CD14-positive monocyte (primary cell): ENCODE data around the gene MEIS2. TPM values are rescaled to one million over a fixed set of nuclear protein-coding genes. Genes with fewer than 3 reads are reported as not detected.
"Not testable (repeated sequence)": the region's sequence is repeated elsewhere in the genome, so short reads cannot be mapped to it uniquely, and the experiment has no call there.

Experiments used
- DNase-seq, 3 donors: peaks; one replicate each; pipeline ENCODE4 v3.0.0-alpha.2; 2011 to 2022
- H2AFZ ChIP-seq: 2 replicates; pipeline ENCODE4 v1.6.0; 2012; ENCODE audit warnings: mild to moderate bottlenecking, low read depth, low read length, inconsistent platforms; ENCODE audit not compliant: insufficient read depth, poor library complexity, severe bottlenecking
- H3K27ac ChIP-seq, 2 donors: 1 replicate in 1 of 2; 2 replicates in 1 of 2; pipeline ENCODE4 v1.5.1; 2012 to 2013; ENCODE audit warnings: low read length in 2 of 2, control low read depth in 1 of 2, inconsistent platforms in 1 of 2, low read depth in 1 of 2, mild to moderate bottlenecking in 1 of 2
- H3K27me3 ChIP-seq, 2 donors: one replicate each; pipeline versions ENCODE4 v1.6.0 to v1.6.1; 2011 to 2013; ENCODE audit warnings: low read length in 2 of 2; ENCODE audit not compliant: control insufficient read depth in 2 of 2, insufficient read depth in 2 of 2
- H3K36me3 ChIP-seq, 2 donors: replicated peaks in 1 of 2; 1 replicate in 1 of 2; 2 replicates in 1 of 2; pipeline versions ENCODE4 v1.5.1 to v1.6.1; 2012 to 2013; ENCODE audit warnings: low read length in 2 of 2, control low read depth in 1 of 2, inconsistent platforms in 1 of 2, mild to moderate bottlenecking in 1 of 2; ENCODE audit not compliant: insufficient read depth in 2 of 2, control insufficient read depth in 1 of 2
- H3K4me1 ChIP-seq, 2 donors: 1 replicate in 1 of 2; 2 replicates in 1 of 2; pipeline versions ENCODE4 v1.5.1 to v1.6.1; 2012 to 2013; ENCODE audit warnings: low read length in 2 of 2, control low read depth in 1 of 2, inconsistent platforms in 1 of 2, mild to moderate bottlenecking in 1 of 2, moderate library complexity in 1 of 2; ENCODE audit not compliant: insufficient read depth in 2 of 2, control insufficient read depth in 1 of 2
- H3K4me2 ChIP-seq: replicated peaks from 2 replicates; pipeline ENCODE3; 2012; ENCODE audit warnings: low read length, moderate library complexity, mild to moderate bottlenecking; ENCODE audit not compliant: poor library complexity, severe bottlenecking; ENCODE audit errors: extremely low read depth
- H3K4me3 ChIP-seq, 3 experiments: fragments of 200-600 bp in 1 of 3; sonication (generic) in 1 of 3; replicated peaks in 1 of 3; 1 replicate in 2 of 3; 2 replicates in 1 of 3; pipeline ENCODE4 v1.5.1; 2011 to 2013; ENCODE audit warnings: low read length in 3 of 3, mild to moderate bottlenecking in 3 of 3, control low read depth in 2 of 3, low read depth in 2 of 3, inconsistent platforms in 1 of 3, moderate library complexity in 1 of 3
- H3K79me2 ChIP-seq: 2 replicates; pipeline ENCODE4 v1.6.0; 2012; ENCODE audit warnings: mild to moderate bottlenecking, control low read depth, inconsistent platforms, low read length, moderate library complexity; ENCODE audit not compliant: insufficient read depth
- H3K9ac ChIP-seq: 2 replicates; pipeline ENCODE4 v1.6.0; 2017; ENCODE audit warnings: low read length, mild to moderate bottlenecking; ENCODE audit not compliant: insufficient read depth, poor library complexity, severe bottlenecking
- H3K9me3 ChIP-seq, 2 donors: replicated peaks in 1 of 2; 1 replicate in 1 of 2; 2 replicates in 1 of 2; pipeline versions ENCODE4 v1.5.1 to v1.6.1; 2012 to 2013; ENCODE audit warnings: low read length in 2 of 2, control low read depth in 1 of 2; ENCODE audit not compliant: control insufficient read depth in 1 of 2, insufficient read depth in 1 of 2
- H4K20me1 ChIP-seq: 2 replicates; pipeline ENCODE4 v1.6.0; 2012; ENCODE audit warnings: mild to moderate bottlenecking, low read length, control low read depth, moderate library complexity; ENCODE audit not compliant: insufficient read depth
- H3K27ac Mint-ChIP-seq, 7 donors: one replicate each; pipeline ENCODE4 v1.8.0; 2020; ENCODE audit warnings: mild to moderate bottlenecking in 7 of 7, mixed read lengths in 7 of 7, moderate library complexity in 6 of 7, inconsistent platforms in 2 of 7
- H3K27me3 Mint-ChIP-seq, 3 donors: one replicate each; pipeline ENCODE4 v1.8.0; 2021 to 2022; ENCODE audit warnings: low read depth in 3 of 3, mild to moderate bottlenecking in 3 of 3, mixed read lengths in 3 of 3, moderate library complexity in 3 of 3, inconsistent platforms in 1 of 3
- H3K36me3 Mint-ChIP-seq, 2 donors: one replicate each; pipeline ENCODE4 v1.8.0; 2020; ENCODE audit warnings: mixed read lengths in 2 of 2, inconsistent platforms in 1 of 2, mild to moderate bottlenecking in 1 of 2
- H3K4me1 Mint-ChIP-seq: one replicate; pipeline ENCODE4 v1.8.0; 2020; ENCODE audit warnings: mild to moderate bottlenecking, mixed read lengths
- H3K4me3 Mint-ChIP-seq, 2 donors: one replicate each; pipeline ENCODE4 v1.8.0; 2020; ENCODE audit warnings: mild to moderate bottlenecking in 2 of 2, mixed read lengths in 2 of 2, moderate library complexity in 1 of 2
- H3K9me3 Mint-ChIP-seq, 7 donors: one replicate each; pipeline ENCODE4 v1.8.0; 2020 to 2022; ENCODE audit warnings: mixed read lengths in 7 of 7, mild to moderate bottlenecking in 6 of 7, moderate library complexity in 6 of 7, inconsistent platforms in 2 of 7
- WGBS: methylation state at CpG from one replicate; pipeline ENCODE4 v1.1.5; 2013; ENCODE audit warnings: missing lambda C conversion rate; ENCODE audit not compliant: insufficient coverage; 5-methylcytosine and 5-hydroxymethylcytosine counted together
- intact Hi-C, 2 donors: fragments of 100-400 bp; cut with micrococcal nuclease; formaldehyde crosslinking; loops; one replicate each; pipeline versions ENCODE4 v1.15.0 to v1.15.1; 2023
- polyA plus RNA-seq, 3 donors: library from polyadenylated mRNA; depleted of rRNA in 1 of 3; unstranded in 2 of 3; stranded (reverse) in 1 of 3; fragments of 300-500 nt in 2 of 3; fragments of >200 nt in 1 of 3; fragmentation: Illumina TruSeq in 2 of 3; gene quantifications; 1 replicate in 2 of 3; 2 replicates in 1 of 3; pipeline ENCODE4 v1.2.3, GENCODE V29; 2012 to 2021
- TF ChIP-seq, protein P1 (sequence below): fragments of 200-600 bp; IDR thresholded peaks from one replicate; pipeline ENCODE4 v1.8.0; 2022; ENCODE audit warnings: antibody characterized with exemption, mild to moderate bottlenecking

MEIS2 gene
- polyA plus RNA-seq, 3 donors: not detected

DNA sequence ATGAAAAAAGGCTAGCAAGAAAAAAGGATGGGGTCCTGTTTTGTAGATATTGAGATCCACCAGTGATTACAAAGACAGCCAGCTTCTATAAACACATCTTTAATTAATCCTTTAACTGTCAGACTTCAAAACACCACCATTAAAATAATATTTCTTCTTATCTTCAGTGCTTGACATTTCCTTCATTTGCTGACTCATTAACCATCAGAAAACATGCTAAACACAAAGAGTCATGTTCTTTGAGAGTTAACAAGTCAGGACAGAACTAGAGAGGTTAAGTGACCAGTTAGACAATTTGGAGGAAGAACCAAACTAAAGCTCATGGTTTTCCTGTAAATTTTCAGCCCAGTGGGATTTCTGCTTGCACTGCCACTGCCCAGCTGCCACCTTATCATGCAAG, 111.4 kb downstream of the MEIS2 start:
- Histone ChIP-seq H3K9me3 (peaks cover 0 to 9% of the 10 kb centered on the region in 2 donors), H3K79me2 (no peaks in the 10 kb centered on the region), H3K27me3 (no peaks in the 10 kb centered on the region), H2AFZ (no peak overlapping the region), H3K27ac (no peak overlapping the region), H3K4me1 (no peaks in the 10 kb centered on the region), H3K36me3 (no peaks in the 10 kb centered on the region), H4K20me1 (no peaks in the 10 kb centered on the region), H3K9ac (no peak overlapping the region), H3K4me3 (no peak overlapping the region), H3K4me2 (no peak overlapping the region)
- Mint-ChIP-seq H3K4me3 (no peak overlapping the region), H3K27me3 (peaks cover 0 to 1% (median 0%) of the 10 kb centered on the region in 3 donors), H3K27ac (no peak overlapping the region), H3K9me3 (peaks cover 5 to 20% (median 7%) of the 10 kb centered on the region in 7 donors), H3K4me1 (no peaks in the 10 kb centered on the region), H3K36me3 (no peaks in the 10 kb centered on the region)
- TF ChIP-seq, protein P1, sequence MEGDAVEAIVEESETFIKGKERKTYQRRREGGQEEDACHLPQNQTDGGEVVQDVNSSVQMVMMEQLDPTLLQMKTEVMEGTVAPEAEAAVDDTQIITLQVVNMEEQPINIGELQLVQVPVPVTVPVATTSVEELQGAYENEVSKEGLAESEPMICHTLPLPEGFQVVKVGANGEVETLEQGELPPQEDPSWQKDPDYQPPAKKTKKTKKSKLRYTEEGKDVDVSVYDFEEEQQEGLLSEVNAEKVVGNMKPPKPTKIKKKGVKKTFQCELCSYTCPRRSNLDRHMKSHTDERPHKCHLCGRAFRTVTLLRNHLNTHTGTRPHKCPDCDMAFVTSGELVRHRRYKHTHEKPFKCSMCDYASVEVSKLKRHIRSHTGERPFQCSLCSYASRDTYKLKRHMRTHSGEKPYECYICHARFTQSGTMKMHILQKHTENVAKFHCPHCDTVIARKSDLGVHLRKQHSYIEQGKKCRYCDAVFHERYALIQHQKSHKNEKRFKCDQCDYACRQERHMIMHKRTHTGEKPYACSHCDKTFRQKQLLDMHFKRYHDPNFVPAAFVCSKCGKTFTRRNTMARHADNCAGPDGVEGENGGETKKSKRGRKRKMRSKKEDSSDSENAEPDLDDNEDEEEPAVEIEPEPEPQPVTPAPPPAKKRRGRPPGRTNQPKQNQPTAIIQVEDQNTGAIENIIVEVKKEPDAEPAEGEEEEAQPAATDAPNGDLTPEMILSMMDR: no peak
- no peak for DNase-seq
- intact Hi-C loops: no loop called here

- Histone ChIP-seq H3K9me3 (peaks cover 0 to 12% of the 10 kb centered on the region in 2 donors), H3K4me1 (no peaks in the 10 kb centered on the region), H3K27ac (no peak overlapping the region), H3K36me3 (no peaks in the 10 kb centered on the region), H3K79me2 (no peaks in the 10 kb centered on the region), H3K4me3 (no peak overlapping the region), H3K4me2 (no peak overlapping the region), H3K27me3 (no peaks in the 10 kb centered on the region), H4K20me1 (no peaks in the 10 kb centered on the region), H3K9ac (no peak overlapping the region), H2AFZ (no peak overlapping the region)
- Mint-ChIP-seq H3K27ac (no peak overlapping the region), H3K36me3 (no peaks in the 10 kb centered on the region), H3K4me3 (no peak overlapping the region), H3K4me1 (no peaks in the 10 kb centered on the region), H3K9me3 (peaks cover 4 to 21% (median 10%) of the 10 kb centered on the region in 7 donors), H3K27me3 (peaks cover 0 to 1% (median 0%) of the 10 kb centered on the region in 3 donors)
- no peak for DNase-seq
- intact Hi-C loops: no loop called here
- TF ChIP-seq, protein P1: no peak
These were observed 117.9 kb downstream of the MEIS2 start for GRCh38 chr15:36982430-36982829.

- H3K9me3 Mint-ChIP-seq: peaks cover 1 to 12% (median 5%) of the 10 kb centered on the region in 7 donors
- H3K27me3 ChIP-seq, H3K4me3 ChIP-seq, H3K9ac ChIP-seq, H3K9me3 ChIP-seq, H3K36me3 ChIP-seq, H3K4me2 ChIP-seq, H2AFZ ChIP-seq, H3K27me3 Mint-ChIP-seq, H3K4me1 Mint-ChIP-seq, H3K4me3 Mint-ChIP-seq, intact Hi-C loops, H3K4me1 ChIP-seq, H3K79me2 ChIP-seq, H3K36me3 Mint-ChIP-seq, DNase-seq, H4K20me1 ChIP-seq, H3K27ac Mint-ChIP-seq, H3K27ac ChIP-seq: not testable (repeated sequence)
- no CpG with 5 or more reads among the region's 2 CpGs for WGBS
These were observed 120.1 kb downstream of the MEIS2 start for GRCh38 chr15:36980281-36980680.
